Left cardiac atrium (tissue), 4 donors: Measurements from ENCODE around the gene ARID1B. TPM values are rescaled to one million over a fixed set of nuclear protein-coding genes. Genes with fewer than 3 reads are reported as not detected.

ENCODE experiments used
- ATAC-seq, 2 donors: fragments of 200-7000 bp; cut with Tn5 transposase; one replicate each; pipeline ENCODE4 v1.9.1; 2020; ENCODE audit warnings: mild to moderate bottlenecking in 2 of 2, moderate library complexity in 2 of 2
- DNase-seq: peaks from one replicate; pipeline ENCODE4 v3.0.0-alpha.2; 2020
- intact Hi-C, 2 donors: fragments of 100-400 bp; cut with DNase I; formaldehyde crosslinking; loops; one replicate each; pipeline versions ENCODE4 v1.14.1 to v1.15.1; 2022 to 2023
- total RNA-seq, 2 donors: library from RNA; stranded (reverse); fragmentation: NEBNext Ultra II Directional; extraction: Animal tissue kit (Norgen Biotek cat#: 25700); gene quantifications; one replicate each; pipeline ENCODE4 v1.2.1, GENCODE V29; 2021
- donor health status: DM: no; HTN: yes; CAD: no.
- donor health status: DM: no; HTN: yes; CAD: no; lungs with severe emphysema.
- donor health status: DM: yes; HTN: yes; CAD: no.
- donor health status: Dilated cardiomyopathy.

The ARID1B gene
- total RNA-seq, 2 donors from 2014 or later = 45.4 to 48.0 TPM

GRCh38 chr6:156886409-156886808 is 109.2 kb downstream of the ARID1B start:
- intact Hi-C loops = no loop called here
- ATAC-seq = peak; percentile 44 to 59
- DNase-seq = no peak

DNA sequence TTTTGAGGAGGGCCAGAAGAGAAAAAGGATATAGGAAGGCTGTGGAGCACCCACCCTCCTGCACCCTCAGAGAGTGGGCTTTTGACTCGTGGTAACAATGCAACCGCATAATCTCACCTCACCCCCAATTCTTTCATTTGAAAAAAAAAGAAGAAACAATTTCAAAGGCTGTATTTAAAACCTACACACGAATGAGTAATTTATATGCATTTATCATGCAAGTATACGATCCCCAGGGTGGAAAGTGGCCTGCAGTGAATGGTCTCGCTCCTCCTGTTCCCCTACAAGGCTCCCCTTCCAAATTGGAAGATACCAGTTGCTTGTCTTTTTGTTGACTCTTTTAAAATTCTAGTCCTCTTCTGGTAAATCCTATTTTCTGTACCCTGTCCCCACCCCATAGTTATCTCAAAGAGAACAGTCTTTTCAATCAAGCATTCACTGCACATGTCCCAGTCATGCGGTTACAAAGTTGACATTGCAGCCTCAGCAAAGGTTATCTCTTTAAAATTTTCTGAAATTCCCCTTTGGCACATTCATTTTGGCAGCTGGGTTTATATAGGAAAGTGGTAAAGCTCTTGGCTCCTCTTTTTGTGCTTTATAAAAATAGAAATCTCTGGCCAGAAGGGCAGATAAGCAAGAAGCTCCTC is 110.6 kb downstream of the ARID1B start:
- DNase-seq (no peak), ATAC-seq (peak; percentile 14 to 36)
- intact Hi-C loops = no loop called here

GRCh38 chr6:156889469-156889868 is 112.3 kb downstream of the ARID1B start:
- no peak for DNase-seq
- intact Hi-C loops = no loop called here

DNA sequence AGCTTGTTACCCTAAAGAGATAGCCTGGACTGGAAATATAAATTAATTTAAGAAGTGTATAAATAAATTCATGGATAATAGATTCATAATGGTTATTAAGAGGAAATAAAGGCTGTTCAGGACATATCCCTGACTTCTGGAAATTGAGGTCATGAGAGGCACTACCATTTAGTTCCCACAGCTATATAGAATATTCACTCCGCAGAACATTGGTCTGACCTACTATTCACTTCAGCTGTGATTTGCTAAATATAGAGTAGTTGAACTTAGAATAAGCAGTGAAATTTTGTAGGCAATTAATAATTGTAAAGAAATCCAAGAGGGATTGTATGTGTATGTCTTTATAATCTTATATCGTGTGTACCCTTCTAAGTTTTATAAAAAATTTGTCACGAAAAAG is 112.8 kb downstream of the ARID1B start:
- intact Hi-C loops = no loop called here
- ATAC-seq (no peak), DNase-seq (no peak)

More at GRCh38 chr6:156889469-156889868, 112.3 kb downstream of the ARID1B start:
- no peak for ATAC-seq

GRCh38 chr6:156890627-156891314 is 113.6 kb downstream of the ARID1B start:
- intact Hi-C loops = no loop called here
- no peak for DNase-seq
- ATAC-seq = no peak

- DNase-seq = no peak
- intact Hi-C loops = no loop called here
- no peak for ATAC-seq
Observed at GRCh38 chr6:156897907-156898531, 120.8 kb downstream of the ARID1B start.

DNA sequence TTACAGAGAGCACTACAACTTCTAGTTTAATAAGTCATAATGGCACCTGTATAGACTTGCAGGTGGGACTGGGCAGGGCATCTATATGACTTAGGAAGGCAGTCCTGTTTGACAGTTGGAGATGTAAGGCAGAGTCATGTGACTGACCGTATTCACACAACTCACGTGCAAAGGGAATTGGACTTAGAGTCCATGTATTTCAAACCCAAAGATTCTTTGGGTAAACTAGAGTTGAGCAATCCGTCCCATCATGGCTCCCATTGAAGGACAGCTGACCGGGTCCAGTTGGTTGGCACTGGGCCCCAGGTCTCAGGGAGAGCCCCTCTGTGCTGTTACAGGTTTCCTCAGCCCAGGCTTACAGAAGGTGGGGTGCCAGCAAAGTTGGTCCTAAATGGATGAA is 121.9 kb downstream of the ARID1B start:
- intact Hi-C loops = no loop called here
- DNase-seq = no peak
- no peak for ATAC-seq

GRCh38 chr6:156899532-156900135 is 122.5 kb downstream of the ARID1B start:
- intact Hi-C loops = no loop called here
- DNase-seq (no peak), ATAC-seq (no peak)

DNA sequence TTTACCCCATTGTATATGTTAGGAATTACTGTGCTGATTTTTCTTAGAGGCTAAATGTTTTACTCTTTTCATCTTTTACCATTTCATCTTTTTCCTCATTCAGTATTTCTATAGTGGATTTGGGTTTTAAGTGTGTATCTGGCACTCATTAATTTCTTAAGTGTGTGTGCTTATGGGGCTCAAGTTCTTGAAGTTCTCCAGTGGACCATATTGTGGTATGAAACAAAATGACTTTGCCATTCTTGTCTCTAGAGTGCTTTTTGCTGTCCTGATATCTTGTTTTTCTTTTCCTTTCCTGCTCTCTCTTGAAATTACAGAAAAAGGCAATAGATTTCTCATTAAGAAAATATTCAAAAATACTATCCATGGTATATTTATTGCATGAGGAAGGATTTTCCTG is 123.1 kb downstream of the ARID1B start:
- ATAC-seq = no peak
- no peak for DNase-seq
- intact Hi-C loops = no loop called here

- no peak for DNase-seq
- no peak for ATAC-seq
- intact Hi-C loops = no loop called here
Observed at GRCh38 chr6:156901309-156902019, 124.3 kb downstream of the ARID1B start.

- intact Hi-C loops = no loop called here
- ATAC-seq = no peak
Observed at GRCh38 chr6:156902782-156903181, 125.6 kb downstream of the ARID1B start.

DNA sequence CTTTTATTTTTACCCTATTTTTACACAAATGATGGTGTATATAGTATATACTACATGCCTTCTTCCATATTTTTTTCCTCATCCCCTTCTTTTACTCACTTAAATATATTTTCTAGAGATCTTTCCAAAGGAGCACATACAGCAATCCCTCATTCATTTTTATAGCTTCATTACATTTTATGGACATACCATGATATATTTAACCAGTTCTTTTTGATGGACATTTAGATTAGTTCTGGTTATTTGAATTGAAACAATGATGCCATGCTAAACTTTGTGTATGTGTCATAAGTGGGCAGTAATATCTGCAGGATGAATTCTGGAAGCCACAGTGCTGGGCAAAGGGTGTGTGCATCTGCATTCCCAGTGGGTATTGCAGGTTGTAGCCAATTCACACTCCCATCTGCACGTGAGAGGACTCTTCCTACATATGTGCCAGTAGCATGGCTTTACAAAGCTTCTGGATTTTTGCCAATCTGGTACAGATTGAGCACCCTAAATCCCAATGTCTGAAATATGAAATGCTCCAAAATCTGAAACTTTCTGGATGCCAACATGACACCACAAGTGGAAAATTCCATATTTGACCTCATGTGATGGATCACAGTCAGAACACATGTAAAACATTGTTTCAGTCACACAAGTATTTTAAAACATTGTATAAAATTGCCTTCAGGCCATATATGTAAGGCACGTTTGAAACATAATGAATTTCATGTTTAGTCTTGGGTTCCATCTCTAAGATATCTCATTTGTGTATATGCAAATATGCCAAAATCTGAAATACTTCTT is 127.2 kb downstream of the ARID1B start:
- DNase-seq = no peak
- intact Hi-C loops = no loop called here
- ATAC-seq = no peak

More at GRCh38 chr6:156902782-156903181, 125.6 kb downstream of the ARID1B start:
- DNase-seq = no peak

DNA sequence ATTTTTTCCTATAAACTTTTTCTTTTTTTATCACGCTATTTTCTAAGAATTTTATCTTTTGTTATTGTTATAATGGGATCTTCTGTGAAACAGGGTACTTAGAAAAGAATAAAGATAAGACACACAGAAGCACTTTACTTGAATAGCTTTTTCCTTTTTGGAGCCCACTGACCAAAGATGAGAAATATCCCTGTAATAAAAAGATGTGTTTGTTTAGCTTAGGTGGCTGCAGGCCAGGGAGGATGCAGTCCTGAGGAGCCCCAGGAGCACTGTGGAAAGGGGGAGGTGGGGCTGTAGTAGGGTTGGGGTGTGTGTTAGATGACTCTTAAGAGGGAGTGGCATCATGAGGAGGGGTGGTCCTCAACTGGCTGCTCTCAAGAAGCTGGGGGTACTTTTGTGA is 128.6 kb downstream of the ARID1B start:
- ATAC-seq = no peak
- intact Hi-C loops = no loop called here
- no peak for DNase-seq

DNA sequence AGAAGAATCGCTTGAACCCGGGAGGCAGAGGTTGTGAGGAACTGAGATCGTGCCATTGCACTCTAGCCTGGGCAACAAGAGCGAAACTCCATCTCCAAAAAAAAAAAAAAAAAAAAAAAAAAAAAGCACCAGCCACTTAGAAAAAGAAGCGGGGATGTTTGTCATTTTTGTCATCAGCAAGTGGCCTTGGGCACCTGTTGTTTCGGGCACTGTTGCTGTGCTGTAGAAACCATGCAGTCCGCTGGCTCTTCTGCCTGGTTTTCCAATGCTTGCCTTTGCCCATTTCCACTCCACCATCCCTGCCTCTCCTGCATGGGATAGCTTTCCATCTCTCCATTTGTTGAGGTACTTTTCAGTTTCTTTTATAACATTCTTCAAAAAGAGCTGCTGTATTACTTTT is 129.3 kb downstream of the ARID1B start:
- ATAC-seq (no peak), DNase-seq (no peak)
- intact Hi-C loops = no loop called here

- DNase-seq = no peak
- ATAC-seq = no peak
- intact Hi-C loops = no loop called here
Observed at GRCh38 chr6:156909212-156910010, 132.2 kb downstream of the ARID1B start.

DNA sequence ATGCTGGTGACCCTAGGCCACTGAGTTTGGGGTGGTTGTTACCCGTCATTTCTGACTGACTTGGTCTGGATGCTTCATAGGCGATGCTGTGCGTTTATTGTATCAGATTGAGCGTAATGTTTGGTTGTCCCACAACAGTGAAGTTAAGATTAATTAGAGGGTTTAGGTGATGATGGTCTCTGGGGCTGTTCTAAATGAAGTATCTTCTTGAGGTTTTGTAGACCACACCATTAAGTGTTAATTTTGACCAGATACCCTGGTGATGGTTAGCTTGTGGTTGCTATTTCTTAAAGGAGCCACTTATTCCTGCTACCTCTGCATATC is 132.8 kb downstream of the ARID1B start:
- DNase-seq (no peak), ATAC-seq (no peak)
- intact Hi-C loops = no loop called here

- ATAC-seq (peak in 1 of 2 donors; percentile 45), DNase-seq (no peak)
- intact Hi-C loops = no loop called here
Observed at GRCh38 chr6:156910938-156911337, 133.8 kb downstream of the ARID1B start.

DNA sequence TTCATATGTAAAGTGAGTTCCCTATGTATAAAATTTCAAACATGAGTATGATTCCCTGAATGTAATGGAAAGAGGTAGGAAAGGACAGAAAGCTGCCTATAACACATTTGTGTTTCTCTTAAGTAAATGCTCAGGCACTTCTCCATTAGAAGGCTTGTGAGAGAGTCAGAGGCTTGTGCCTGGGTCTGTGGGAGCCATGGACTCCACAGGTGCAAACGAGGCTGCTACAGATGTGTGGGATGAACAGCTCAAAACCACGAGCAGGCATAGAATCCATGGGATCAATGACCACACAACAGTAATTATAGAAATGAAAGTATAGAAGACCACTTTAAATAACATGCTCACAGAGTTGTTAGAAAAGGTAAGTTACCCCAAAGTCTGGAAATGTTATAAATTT is 134.4 kb downstream of the ARID1B start:
- ATAC-seq (no peak), DNase-seq (no peak)
- intact Hi-C loops = no loop called here
